ENCODE data around the gene ATXN10. TPM values are rescaled to one million over a fixed set of nuclear protein-coding genes. Genes with fewer than 3 reads are reported as not detected.

Gene ATXN10
- total and polyA plus RNA-seq, 2 of the 8 experiments (the other 6 are each of a cell fraction or from before 2014, with no cell fraction given): 134 to 210 TPM

GRCh38 chr22:45781459-45781858 is 109.8 kb downstream of the ATXN10 start:
- Histone ChIP-seq H4K5ac (ENCODE audit: insufficient read length, low read depth, low read length) (no peak overlapping the region), H3K9ac (replicated peaks in 1 of 4; ENCODE audit: extremely low read depth in 1 of 4, low read depth in 3 of 4, low read length in 3 of 4) (no peak overlapping the region), H3K27me3 (replicated peaks in 1 of 4; ENCODE audit: control insufficient read depth in 3 of 4, extremely low read depth in 1 of 4, insufficient read depth in 3 of 4, low read length in 3 of 4) (no peaks in the 10 kb centered on the region), H3K36me3 (ENCODE audit: control insufficient read depth in 2 of 4, insufficient read depth in 4 of 4, low read length in 3 of 4) (no peaks in the 10 kb centered on the region), H3K4me3 (ENCODE audit: extremely low read depth in 1 of 4, insufficient read depth in 2 of 4, low read depth in 3 of 4, low read length in 4 of 4) (no peak overlapping the region), H3K27ac (ENCODE audit: low read depth, low read length) (no peak overlapping the region), H3K4ac (replicated peaks; ENCODE audit: insufficient read length, low read depth, low read length) (no peak overlapping the region), H2AFZ (ENCODE audit: low read length) (no peak overlapping the region), H2BK12ac (ENCODE audit: low read depth, low read length) (no peak overlapping the region), H4K8ac (ENCODE audit: extremely low read depth, insufficient read depth, low read length) (no peak overlapping the region), H3K14ac (ENCODE audit: insufficient read length) (no peak overlapping the region), H3K23me2 (ENCODE audit: low read depth, low read length) (no peaks in the 10 kb centered on the region), H4K91ac (replicated peaks; ENCODE audit: insufficient read length, low read length) (no peak overlapping the region), H3K79me2 (ENCODE audit: control insufficient read depth in 1 of 2, insufficient read depth in 2 of 2, low read length in 2 of 2) (peaks cover 0 to 12% of the 10 kb centered on the region in 2 experiments; a peak in 2 of 4 replicates), H3K4me1 (replicated peaks in 1 of 4; ENCODE audit: control insufficient read depth in 3 of 4, insufficient read depth in 4 of 4, low read length in 3 of 4) (peaks cover 0 to 2% (median 0%) of the 10 kb centered on the region in 4 experiments; a peak in 2 of 7 replicates), H2AK5ac (ENCODE audit: low read depth, low read length) (no peak overlapping the region), H3K4me2 (ENCODE audit: insufficient read depth in 1 of 2, low read depth in 2 of 2, low read length in 2 of 2) (no peak overlapping the region), H4K20me1 (replicated peaks in 1 of 2; ENCODE audit: control insufficient read depth in 1 of 2, insufficient read depth in 2 of 2, low read length in 2 of 2) (peaks cover 0 to 6% of the 10 kb centered on the region in 2 experiments), H2BK15ac (ENCODE audit: low read length) (no peak overlapping the region), H3K23ac (ENCODE audit: insufficient read length) (no peak overlapping the region), H2BK20ac (ENCODE audit: low read length) (no peak overlapping the region), H3K79me1 (ENCODE audit: low read depth, low read length) (peaks cover 3% of the 10 kb centered on the region; the same call in 1 of the 2 replicates), H2BK120ac (replicated peaks; ENCODE audit: low read depth, low read length) (no peak overlapping the region), H3K9me3 (ENCODE audit: insufficient read depth in 2 of 2, low read depth in 1 of 2, low read length in 1 of 2) (no peaks in the 10 kb centered on the region), H3K56ac (replicated peaks; ENCODE audit: insufficient read length, low read depth, low read length) (no peak overlapping the region), H3K18ac (ENCODE audit: extremely low read depth, low read length) (no peak overlapping the region), H2BK5ac (ENCODE audit: low read depth, low read length) (no peak overlapping the region)
- 88% methylated on average over 3 of the region's 3 CpGs; no CpG with 5 or more reads in 1 of the 2 experiments for WGBS, 2 experiments (ENCODE audit: extremely low coverage in 1 of 2, insufficient coverage in 1 of 2, insufficient read length in 1 of 2, insufficient replicate concordance in 2 of 2, low coverage in 1 of 2, low lambda C conversion rate in 2 of 2, missing lambda C conversion rate in 1 of 2)
- no peak for FAIRE-seq
- DNase-seq (ENCODE audit: low read depth in 1 of 2, low spot score in 2 of 2): no peak
- ChIA-PET POLR2A (ENCODE audit: partially characterized antibody) (interaction anchor here (0.6 to 0.9 kb wide), 2 partner anchors 12 to 39 kb away, joined by 3 to 4 read pairs; no protein-coding TSS in a partner anchor), CTCF (ENCODE audit: partially characterized antibody) (interaction anchor here (1.0 to 1.5 kb wide), 7 partner anchors 23 to 219 kb away, joined by 3 to 4 read pairs (median 3); no protein-coding TSS in a partner anchor)
- no peak for TF ChIP-seq POLR2AphosphoS5 (IDR thresholded peaks at IDR 0.05; ENCODE audit: low read depth, low read length)
- no peak for TF ChIP-seq CTCF (IDR thresholded peaks at IDR 0.05; ENCODE audit: control extremely low read depth in 1 of 3, insufficient read depth in 1 of 3, low read depth in 1 of 3, low read length in 3 of 3)
- no peak for TF ChIP-seq CBX8 (IDR thresholded peaks at IDR 0.05; ENCODE audit: borderline replicate concordance, low read depth, low read length)
- TF ChIP-seq POLR2A (IDR thresholded peaks at IDR 0.05; ENCODE audit: control extremely low read depth in 1 of 2, low read depth in 2 of 2, low read length in 2 of 2): no peak

Measured in H1 (cell line).